Karpas-422 (cell line): ENCODE measurements around the gene KRTAP5-6. TPM values are rescaled to one million over a fixed set of nuclear protein-coding genes. Genes with fewer than 3 reads are reported as not detected.

Experiments
- DNase-seq: peaks from one replicate; pipeline ENCODE4 v3.0.0-alpha.2; 2015
- H2AFZ ChIP-seq: fragments of 200-600 bp; sonication (generic); 2 replicates; pipeline ENCODE4 v1.6.1; 2014; ENCODE audit warnings: antibody characterized with exemption, low read length, mixed read lengths
- H3K27ac ChIP-seq: fragments of 200-600 bp; sonication (generic); 2 replicates; pipeline ENCODE4 v1.5.1; 2014; ENCODE audit warnings: mild to moderate bottlenecking, low read length, moderate library complexity
- H3K27me3 ChIP-seq: fragments of 200-600 bp; sonication (generic); 2 replicates; pipeline ENCODE4 v1.6.1; 2014; ENCODE audit warnings: low read length, mixed read lengths
- H3K36me3 ChIP-seq: fragments of 200-600 bp; sonication (generic); 2 replicates; pipeline ENCODE4 v1.6.1; 2014; ENCODE audit warnings: low read length, mixed read lengths; ENCODE audit not compliant: insufficient read depth
- H3K4me1 ChIP-seq: fragments of 200-600 bp; sonication (generic); 2 replicates; pipeline ENCODE4 v1.6.1; 2014; ENCODE audit warnings: mild to moderate bottlenecking, low read length, mixed read lengths
- H3K4me2 ChIP-seq: fragments of 200-600 bp; sonication (generic); 2 replicates; pipeline ENCODE4 v1.6.1; 2014; ENCODE audit warnings: low read length, low read depth, mild to moderate bottlenecking; ENCODE audit not compliant: poor library complexity, severe bottlenecking
- H3K4me3 ChIP-seq: fragments of 200-600 bp; sonication (generic); 2 replicates; pipeline ENCODE4 v1.5.1; 2014; ENCODE audit warnings: mild to moderate bottlenecking, antibody characterized with exemption, low read length, mixed read lengths
- H3K79me2 ChIP-seq: fragments of 200-600 bp; sonication (generic); 2 replicates; pipeline ENCODE4 v1.6.1; 2014; ENCODE audit warnings: mild to moderate bottlenecking, low read length, mixed read lengths
- H3K9ac ChIP-seq: fragments of 200-600 bp; sonication (generic); 2 replicates; pipeline ENCODE4 v1.6.0; 2014; ENCODE audit warnings: low read length
- H3K9me2 ChIP-seq: fragments of 200-600 bp; sonication (generic), shearing (Covaris generic); replicated peaks from 2 replicates; pipeline ENCODE4 v1.6.0; 2014; ENCODE audit warnings: mild to moderate bottlenecking, low read length, moderate library complexity; ENCODE audit not compliant: insufficient read depth
- H3K9me3 ChIP-seq: fragments of 300-700, 200-600 bp; sonication (generic); 2 replicates; pipeline ENCODE4 v1.6.1; 2014; ENCODE audit warnings: low read length, mixed read lengths
- H4K20me1 ChIP-seq: fragments of 200-600 bp; sonication (generic); 2 replicates; pipeline ENCODE4 v1.6.1; 2014; ENCODE audit warnings: mild to moderate bottlenecking, antibody characterized with exemption, low read length, low read depth; ENCODE audit not compliant: insufficient read depth
- total RNA-seq: library from RNA; depleted of rRNA; stranded (reverse); fragments of >200 nt; shearing (Covaris generic); gene quantifications from 2 replicates; pipeline ENCODE4 v1.2.3, GENCODE V29; 2014; ENCODE audit warnings: low replicate concordance

Gene KRTAP5-6
- total RNA-seq, 1 experiment from 2014 or later, result not detected

- H3K9ac ChIP-seq, result no peak overlapping the region
- H2AFZ ChIP-seq, result no peak overlapping the region
- H3K4me3 ChIP-seq, result no peak overlapping the region
- H4K20me1 ChIP-seq, result no peaks in the 10 kb centered on the region
- H3K27ac ChIP-seq, result no peak overlapping the region
- no peaks in the 10 kb centered on the region for H3K4me1 ChIP-seq
- H3K27me3 ChIP-seq, result no peaks in the 10 kb centered on the region
- no peak overlapping the region for H3K4me2 ChIP-seq
- no peaks in the 10 kb centered on the region for H3K79me2 ChIP-seq
- no peaks in the 10 kb centered on the region for H3K9me3 ChIP-seq
- no peak for DNase-seq
- no peaks in the 10 kb centered on the region for H3K36me3 ChIP-seq
- no peaks in the 10 kb centered on the region for H3K9me2 ChIP-seq
These were observed 39.5 kb downstream of the KRTAP5-6 start for GRCh38 chr11:1736447-1736992.

GRCh38 chr11:1737080-1737757 is 40.2 kb downstream of the KRTAP5-6 start:
- Histone ChIP-seq H2AFZ (no peak overlapping the region), H3K9ac (no peak overlapping the region), H3K27ac (no peak overlapping the region), H3K27me3 (no peaks in the 10 kb centered on the region), H3K9me3 (no peaks in the 10 kb centered on the region), H3K36me3 (no peaks in the 10 kb centered on the region), H3K4me2 (no peak overlapping the region), H3K4me3 (no peak overlapping the region), H3K79me2 (no peaks in the 10 kb centered on the region), H3K4me1 (no peaks in the 10 kb centered on the region), H3K9me2 (no peaks in the 10 kb centered on the region), H4K20me1 (no peaks in the 10 kb centered on the region)
- DNase-seq, result no peak

GRCh38 chr11:1738380-1738779 is 41.4 kb downstream of the KRTAP5-6 start:
- no peaks in the 10 kb centered on the region for H3K36me3 ChIP-seq
- no peak for DNase-seq
- H3K27me3 ChIP-seq, result no peaks in the 10 kb centered on the region
- no peaks in the 10 kb centered on the region for H3K9me3 ChIP-seq
- H3K27ac ChIP-seq, result no peak overlapping the region
- H4K20me1 ChIP-seq, result no peaks in the 10 kb centered on the region
- H2AFZ ChIP-seq, result no peak overlapping the region
- no peak overlapping the region for H3K4me2 ChIP-seq
- H3K9ac ChIP-seq, result no peak overlapping the region
- H3K4me3 ChIP-seq, result no peak overlapping the region
- no peaks in the 10 kb centered on the region for H3K4me1 ChIP-seq
- H3K9me2 ChIP-seq, result no peaks in the 10 kb centered on the region
- no peaks in the 10 kb centered on the region for H3K79me2 ChIP-seq

DNA sequence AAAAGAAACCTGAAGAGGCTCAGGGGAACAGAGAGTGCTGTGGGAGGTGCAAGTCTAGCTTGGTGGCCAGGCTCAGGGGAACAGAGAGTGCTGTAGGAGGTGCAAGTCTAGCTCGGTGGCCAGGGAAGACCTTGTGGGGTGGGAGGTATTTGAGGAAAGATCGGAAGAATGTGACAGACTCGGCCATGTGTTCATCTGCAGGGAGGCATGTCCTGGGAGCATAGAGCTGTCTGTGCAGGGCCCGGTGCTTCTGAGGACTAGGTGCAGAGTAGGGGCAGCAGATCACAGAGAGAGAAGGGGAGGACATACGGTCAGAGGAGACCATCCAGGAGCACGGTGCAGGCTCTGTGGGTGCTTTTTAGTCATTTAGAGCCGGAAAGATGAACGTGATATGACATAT is 42.6 kb downstream of the KRTAP5-6 start:
- Histone ChIP-seq H3K4me2 (no peak overlapping the region), H3K27ac (no peak overlapping the region), H3K9me2 (no peaks in the 10 kb centered on the region), H3K9me3 (no peaks in the 10 kb centered on the region), H3K27me3 (no peaks in the 10 kb centered on the region), H3K4me1 (no peaks in the 10 kb centered on the region), H3K79me2 (no peaks in the 10 kb centered on the region), H3K9ac (no peak overlapping the region), H3K4me3 (no peak overlapping the region), H4K20me1 (no peaks in the 10 kb centered on the region), H3K36me3 (no peaks in the 10 kb centered on the region), H2AFZ (no peak overlapping the region)
- no peak for DNase-seq

GRCh38 chr11:1740786-1741530 is 44.0 kb downstream of the KRTAP5-6 start:
- DNase-seq, result no peak
- Histone ChIP-seq H3K4me3 (no peak overlapping the region), H3K4me2 (no peak overlapping the region), H3K4me1 (no peaks in the 10 kb centered on the region), H3K36me3 (no peaks in the 10 kb centered on the region), H3K9me2 (no peaks in the 10 kb centered on the region), H3K79me2 (no peaks in the 10 kb centered on the region), H3K9ac (no peak overlapping the region), H4K20me1 (no peaks in the 10 kb centered on the region), H3K27me3 (no peaks in the 10 kb centered on the region), H3K9me3 (no peaks in the 10 kb centered on the region), H2AFZ (no peak overlapping the region), H3K27ac (no peak overlapping the region)

- H3K27me3 ChIP-seq, result no peaks in the 10 kb centered on the region
- H3K9me2 ChIP-seq, result no peaks in the 10 kb centered on the region
- H3K4me2 ChIP-seq, result no peak overlapping the region
- H4K20me1 ChIP-seq, result no peaks in the 10 kb centered on the region
- no peak overlapping the region for H3K4me3 ChIP-seq
- H3K4me1 ChIP-seq, result no peaks in the 10 kb centered on the region
- H2AFZ ChIP-seq, result no peak overlapping the region
- no peak overlapping the region for H3K27ac ChIP-seq
- no peaks in the 10 kb centered on the region for H3K9me3 ChIP-seq
- no peak overlapping the region for H3K9ac ChIP-seq
- DNase-seq, result no peak
- no peaks in the 10 kb centered on the region for H3K36me3 ChIP-seq
- no peaks in the 10 kb centered on the region for H3K79me2 ChIP-seq
These were observed 44.7 kb downstream of the KRTAP5-6 start for GRCh38 chr11:1741741-1742140.

GRCh38 chr11:1742371-1742770 is 45.4 kb downstream of the KRTAP5-6 start:
- Histone ChIP-seq H3K4me1 (no peaks in the 10 kb centered on the region), H3K9ac (no peak overlapping the region), H3K27me3 (no peaks in the 10 kb centered on the region), H3K36me3 (no peaks in the 10 kb centered on the region), H2AFZ (no peak overlapping the region), H3K4me2 (no peak overlapping the region), H3K27ac (no peak overlapping the region), H4K20me1 (no peaks in the 10 kb centered on the region), H3K9me3 (no peaks in the 10 kb centered on the region), H3K79me2 (no peaks in the 10 kb centered on the region), H3K9me2 (no peaks in the 10 kb centered on the region), H3K4me3 (no peak overlapping the region)
- no peak for DNase-seq

- no peak overlapping the region for H3K4me2 ChIP-seq
- H3K36me3 ChIP-seq, result no peaks in the 10 kb centered on the region
- H3K9me2 ChIP-seq, result no peaks in the 10 kb centered on the region
- H3K27ac ChIP-seq, result no peak overlapping the region
- H3K9me3 ChIP-seq, result no peaks in the 10 kb centered on the region
- DNase-seq, result no peak
- H3K4me3 ChIP-seq, result no peak overlapping the region
- H3K4me1 ChIP-seq, result no peaks in the 10 kb centered on the region
- no peaks in the 10 kb centered on the region for H3K27me3 ChIP-seq
- no peak overlapping the region for H3K9ac ChIP-seq
- H2AFZ ChIP-seq, result no peak overlapping the region
- H4K20me1 ChIP-seq, result no peaks in the 10 kb centered on the region
- H3K79me2 ChIP-seq, result no peaks in the 10 kb centered on the region
These were observed 46.0 kb downstream of the KRTAP5-6 start for GRCh38 chr11:1742869-1743584.
